T-helper 2 cell treated with Interferon-gamma antibody and Interleukin-4, amounts not matched to agents 5 μg/mL and 100 μg/mL, for 36 hours (primary cell): ENCODE data around the gene RAVER1.
"Not testable (repeated sequence)": the region's sequence is repeated elsewhere in the genome, so short reads cannot be mapped to it uniquely, and the experiment has no call there.

Source experiments
- DNase-seq: peaks from one replicate; pipeline ENCODE4 v3.0.0; 2021; ENCODE audit warnings: low spot score
- H3K27ac Mint-ChIP-seq: one replicate; pipeline ENCODE4 v1.8.0; 2021; ENCODE audit warnings: mild to moderate bottlenecking, mixed read lengths
- H3K27me3 Mint-ChIP-seq: one replicate; pipeline ENCODE4 v1.8.0; 2021; ENCODE audit warnings: low read depth, mixed read lengths
- H3K36me3 Mint-ChIP-seq: one replicate; pipeline ENCODE4 v1.8.0; 2021; ENCODE audit warnings: low read depth, mixed read lengths
- H3K4me1 Mint-ChIP-seq: one replicate; pipeline ENCODE4 v1.8.0; 2021; ENCODE audit warnings: low read depth, mixed read lengths
- H3K4me3 Mint-ChIP-seq: one replicate; pipeline ENCODE4 v1.8.0; 2022; ENCODE audit warnings: mild to moderate bottlenecking, moderate library complexity, mixed read lengths
- H3K9me3 Mint-ChIP-seq: one replicate; pipeline ENCODE4 v1.8.0; 2021; ENCODE audit warnings: mixed read lengths

RAVER1 gene

GRCh38 chr19:10285393-10285792 lies 47.9 kb downstream of the RAVER1 start:
- H3K36me3 Mint-ChIP-seq = peaks cover 26% of the 10 kb centered on the region
- no peak overlapping the region for H3K4me3 Mint-ChIP-seq
- DNase-seq = no peak
- H3K9me3 Mint-ChIP-seq = no peaks in the 10 kb centered on the region
- H3K4me1 Mint-ChIP-seq = peaks cover 37% of the 10 kb centered on the region
- peaks cover 16% of the 10 kb centered on the region for H3K27me3 Mint-ChIP-seq
- peak overlapping the region; percentile 27 for H3K27ac Mint-ChIP-seq

- peaks cover 28% of the 10 kb centered on the region for H3K36me3 Mint-ChIP-seq
- no peak overlapping the region for H3K4me3 Mint-ChIP-seq
Observed at GRCh38 chr19:10284960-10285278, 48.4 kb downstream of the RAVER1 start.

GRCh38 chr19:10284065-10284959 lies 49.0 kb downstream of the RAVER1 start:
- Mint-ChIP-seq H3K27me3 (peaks cover 10% of the 10 kb centered on the region), H3K9me3 (no peaks in the 10 kb centered on the region), H3K4me3 (no peak overlapping the region), H3K27ac (no peak overlapping the region), H3K36me3 (peaks cover 31% of the 10 kb centered on the region), H3K4me1 (peaks cover 38% of the 10 kb centered on the region)
- no peak for DNase-seq

More at GRCh38 chr19:10284960-10285278, 48.4 kb downstream of the RAVER1 start:
- Mint-ChIP-seq H3K27me3 (peaks cover 11% of the 10 kb centered on the region), H3K27ac (peak overlapping the region; percentile 27), H3K4me1 (peaks cover 35% of the 10 kb centered on the region), H3K9me3 (no peaks in the 10 kb centered on the region)
- DNase-seq = no peak

GRCh38 chr19:10283301-10284064 lies 49.8 kb downstream of the RAVER1 start:
- Mint-ChIP-seq H3K4me1 (peaks cover 33% of the 10 kb centered on the region), H3K36me3 (peaks cover 35% of the 10 kb centered on the region), H3K27me3 (peaks cover 3% of the 10 kb centered on the region), H3K4me3 (no peak overlapping the region), H3K9me3 (no peaks in the 10 kb centered on the region), H3K27ac (no peak overlapping the region)
- no peak for DNase-seq

- not testable (repeated sequence) for H3K9me3 Mint-ChIP-seq, H3K4me3 Mint-ChIP-seq, DNase-seq, H3K27ac Mint-ChIP-seq, H3K27me3 Mint-ChIP-seq
- Mint-ChIP-seq H3K4me1 (peaks cover 27% of the 10 kb centered on the region), H3K36me3 (peaks cover 45% of the 10 kb centered on the region)
Observed at GRCh38 chr19:10282043-10282442, 51.3 kb downstream of the RAVER1 start.

GRCh38 chr19:10279737-10280442 lies 53.4 kb downstream of the RAVER1 start:
- DNase-seq = no peak
- H3K9me3 Mint-ChIP-seq = no peaks in the 10 kb centered on the region
- no peak overlapping the region for H3K4me3 Mint-ChIP-seq
- peaks cover 11% of the 10 kb centered on the region for H3K4me1 Mint-ChIP-seq
- no peaks in the 10 kb centered on the region for H3K27me3 Mint-ChIP-seq
- peak overlapping the region; percentile 43 for H3K27ac Mint-ChIP-seq
- H3K36me3 Mint-ChIP-seq = peaks cover 34% of the 10 kb centered on the region

GRCh38 chr19:10278935-10279334 lies 54.4 kb downstream of the RAVER1 start:
- H3K4me1 Mint-ChIP-seq = peaks cover 16% of the 10 kb centered on the region

GRCh38 chr19:10277795-10278589 lies 55.3 kb downstream of the RAVER1 start:
- DNase-seq = no peak
- peaks cover 16% of the 10 kb centered on the region for H3K4me1 Mint-ChIP-seq

More at GRCh38 chr19:10278935-10279334, 54.4 kb downstream of the RAVER1 start:
- no peak for DNase-seq
- Mint-ChIP-seq H3K27ac (no peak overlapping the region), H3K27me3 (no peaks in the 10 kb centered on the region), H3K36me3 (peaks cover 35% of the 10 kb centered on the region), H3K4me3 (no peak overlapping the region), H3K9me3 (no peaks in the 10 kb centered on the region)

GRCh38 chr19:10274589-10274988 lies 58.7 kb downstream of the RAVER1 start:
- Mint-ChIP-seq H3K27ac (peak overlapping the region; percentile 45), H3K36me3 (peaks cover 26% of the 10 kb centered on the region), H3K4me3 (no peak overlapping the region), H3K27me3 (no peaks in the 10 kb centered on the region), H3K9me3 (no peaks in the 10 kb centered on the region), H3K4me1 (peaks cover 34% of the 10 kb centered on the region)
- DNase-seq = no peak

More at GRCh38 chr19:10277795-10278589, 55.3 kb downstream of the RAVER1 start:
- no peaks in the 10 kb centered on the region for H3K9me3 Mint-ChIP-seq
- no peak overlapping the region for H3K27ac Mint-ChIP-seq
- no peak overlapping the region for H3K4me3 Mint-ChIP-seq
- H3K27me3 Mint-ChIP-seq = no peaks in the 10 kb centered on the region
- H3K36me3 Mint-ChIP-seq = peaks cover 31% of the 10 kb centered on the region

- H3K4me1 Mint-ChIP-seq = peaks cover 33% of the 10 kb centered on the region
- no peaks in the 10 kb centered on the region for H3K27me3 Mint-ChIP-seq
- no peaks in the 10 kb centered on the region for H3K9me3 Mint-ChIP-seq
- peak overlapping the region; percentile 87 for H3K4me3 Mint-ChIP-seq
- H3K36me3 Mint-ChIP-seq = peaks cover 11% of the 10 kb centered on the region
- peak overlapping the region; percentile 92 for H3K27ac Mint-ChIP-seq
- DNase-seq = peak; percentile 48
Observed at GRCh38 chr19:10271543-10272086, 61.7 kb downstream of the RAVER1 start.

GRCh38 chr19:10270616-10271394 lies 62.5 kb downstream of the RAVER1 start, which contains the start of gene ICAM1:
Gene ICAM1 (plus strand): TSS chr19:10271120. CDS start chr19:10271160, 40 bp downstream.
- Mint-ChIP-seq H3K27me3 (no peaks in the 10 kb centered on the region), H3K27ac (peak within 1 kb of the TSS; percentile 92), H3K36me3 (peaks cover 11% of the 10 kb centered on the region), H3K9me3 (no peaks in the 10 kb centered on the region), H3K4me3 (peak within 1 kb of the TSS; percentile 87), H3K4me1 (peaks cover 33% of the 10 kb centered on the region)
- DNase-seq = peak; percentile 83

GRCh38 chr19:10270180-10270615 lies 63.1 kb downstream of the RAVER1 start:
- H3K4me1 Mint-ChIP-seq = peaks cover 33% of the 10 kb centered on the region
- peak overlapping the region; percentile 92 for H3K27ac Mint-ChIP-seq
- no peaks in the 10 kb centered on the region for H3K27me3 Mint-ChIP-seq
- H3K4me3 Mint-ChIP-seq = peak overlapping the region; percentile 87
- peak; percentile 90 for DNase-seq
- no peaks in the 10 kb centered on the region for H3K9me3 Mint-ChIP-seq
- peaks cover 11% of the 10 kb centered on the region for H3K36me3 Mint-ChIP-seq
